ENCODE measurements around the gene SERPINA4.
"Not testable (repeated sequence)": the region's sequence is repeated elsewhere in the genome, so short reads cannot be mapped to it uniquely, and the experiment has no call there.

The SERPINA4 gene

DNA sequence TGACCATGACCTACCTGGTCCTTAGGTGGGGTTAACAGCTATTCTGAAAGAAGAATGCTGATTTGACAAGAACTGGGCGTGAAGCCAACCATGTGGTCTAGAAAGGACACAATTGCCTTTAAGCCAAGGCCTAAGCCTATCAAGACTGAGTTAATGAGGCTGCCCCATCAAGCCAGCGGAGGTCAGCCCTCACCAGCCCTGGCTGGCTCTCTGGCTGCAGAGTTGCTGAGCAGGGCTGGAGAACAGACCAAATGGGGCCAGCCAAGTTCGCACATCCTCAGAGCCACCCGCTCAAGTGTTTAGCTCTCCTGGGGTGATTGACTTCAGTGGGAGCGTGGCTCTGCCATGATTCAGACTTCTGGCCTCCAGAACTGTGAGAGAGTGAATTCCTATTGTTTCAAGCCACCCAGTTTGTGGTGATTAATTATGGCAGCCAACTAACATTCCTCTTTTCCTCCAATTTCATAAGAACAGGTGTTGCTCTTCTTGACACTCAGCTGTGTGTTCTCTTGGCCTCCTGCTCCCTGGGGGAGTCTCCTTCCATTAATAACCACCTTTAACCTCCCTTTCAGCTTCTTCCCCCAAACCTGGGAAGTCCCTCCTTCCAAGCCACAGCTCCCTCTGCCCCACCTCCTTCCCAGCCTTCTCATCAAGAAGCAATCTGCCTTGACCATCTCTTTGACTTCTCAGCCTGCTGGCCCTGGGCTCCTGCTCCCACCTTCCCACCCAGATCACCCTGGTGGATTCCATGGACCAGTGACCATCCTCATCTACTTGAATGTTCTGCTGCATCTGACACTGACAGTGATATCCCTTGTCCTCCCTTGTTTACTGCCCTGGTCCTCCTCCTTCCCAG is 14.7 kb downstream of the SERPINA4 start:
- 54% methylated on average over 5 of the region's 5 CpGs for WGBS
- Histone ChIP-seq H3K9me3 (ENCODE audit: control insufficient read depth, low read length) (no peaks in the 10 kb centered on the region), H3K14ac (ENCODE audit: low read length in 2 of 2) (no peak overlapping the region), H3K23ac (ENCODE audit: low read length in 2 of 2) (no peak overlapping the region), H2BK15ac (ENCODE audit: low read depth, poor library complexity, severe bottlenecking) (no peak overlapping the region), H3K79me1 (replicated peaks; ENCODE audit: low read length, poor library complexity, severe bottlenecking) (no peaks in the 10 kb centered on the region), H3K36me3 (ENCODE audit: control insufficient read depth in 1 of 2, insufficient read depth in 2 of 2, low read depth in 1 of 2, low read length in 2 of 2) (no peaks in the 10 kb centered on the region), H2BK12ac (ENCODE audit: low read length in 2 of 2) (no peak overlapping the region), H4K91ac (ENCODE audit: low read length) (no peak overlapping the region), H3K27ac (ENCODE audit: low read length, poor library complexity, severe bottlenecking) (no peak overlapping the region), H3K27me3 (ENCODE audit: control insufficient read depth in 1 of 2, insufficient read depth in 1 of 2, low read length in 2 of 2) (peaks cover 4 to 18% of the 10 kb centered on the region in 2 experiments), H2AFZ (ENCODE audit: low read depth, low read length) (no peak overlapping the region), H2BK120ac (ENCODE audit: low read depth, low read length) (no peak overlapping the region), H3K9ac (ENCODE audit: low read length) (no peak overlapping the region), H2AK5ac (ENCODE audit: low read length, severe bottlenecking) (no peak overlapping the region), H3K18ac (ENCODE audit: low read depth in 1 of 2, low read length in 2 of 2) (no peak overlapping the region), H4K8ac (ENCODE audit: low read length) (no peak overlapping the region), H3K4me1 (ENCODE audit: control insufficient read depth, insufficient read depth, low read depth, low read length) (no peaks in the 10 kb centered on the region), H2BK5ac (ENCODE audit: low read depth, low read length, poor library complexity, severe bottlenecking) (no peak overlapping the region), H3K4me3 (ENCODE audit: insufficient read depth in 1 of 2, low read depth in 1 of 2, low read length in 2 of 2) (no peak overlapping the region), H3K4ac (ENCODE audit: low read depth in 1 of 2, low read length in 2 of 2) (no peak overlapping the region), H3K4me2 (ENCODE audit: low read length, poor library complexity, severe bottlenecking) (no peak overlapping the region)
- no peak for DNase-seq

GRCh38 chr14:94577472-94577871 is 16.2 kb downstream of the SERPINA4 start:
- not testable (repeated sequence) for H3K23ac ChIP-seq (ENCODE audit: low read length in 2 of 2); H2BK5ac ChIP-seq (ENCODE audit: low read depth, low read length, poor library complexity, severe bottlenecking); H3K36me3 ChIP-seq (ENCODE audit: control insufficient read depth in 1 of 2, insufficient read depth in 2 of 2, low read depth in 1 of 2, low read length in 2 of 2); H3K79me1 ChIP-seq (replicated peaks; ENCODE audit: low read length, poor library complexity, severe bottlenecking); H3K9me3 ChIP-seq (ENCODE audit: control insufficient read depth, low read length); H3K4me2 ChIP-seq (ENCODE audit: low read length, poor library complexity, severe bottlenecking); H3K27ac ChIP-seq (ENCODE audit: low read length, poor library complexity, severe bottlenecking); H2AK5ac ChIP-seq (ENCODE audit: low read length, severe bottlenecking); DNase-seq; H3K4ac ChIP-seq (ENCODE audit: low read depth in 1 of 2, low read length in 2 of 2); H3K14ac ChIP-seq (ENCODE audit: low read length in 2 of 2); H2BK15ac ChIP-seq (ENCODE audit: low read depth, poor library complexity, severe bottlenecking); H3K4me3 ChIP-seq (ENCODE audit: insufficient read depth in 1 of 2, low read depth in 1 of 2, low read length in 2 of 2); H2BK120ac ChIP-seq (ENCODE audit: low read depth, low read length); H3K18ac ChIP-seq (ENCODE audit: low read depth in 1 of 2, low read length in 2 of 2); H4K8ac ChIP-seq (ENCODE audit: low read length); H2BK12ac ChIP-seq (ENCODE audit: low read length in 2 of 2); H2AFZ ChIP-seq (ENCODE audit: low read depth, low read length); H4K91ac ChIP-seq (ENCODE audit: low read length); H3K9ac ChIP-seq (ENCODE audit: low read length); H3K4me1 ChIP-seq (ENCODE audit: control insufficient read depth, insufficient read depth, low read depth, low read length)
- peaks cover 4 to 21% of the 10 kb centered on the region in 2 experiments for H3K27me3 ChIP-seq (ENCODE audit: control insufficient read depth in 1 of 2, insufficient read depth in 1 of 2, low read length in 2 of 2)

DNA sequence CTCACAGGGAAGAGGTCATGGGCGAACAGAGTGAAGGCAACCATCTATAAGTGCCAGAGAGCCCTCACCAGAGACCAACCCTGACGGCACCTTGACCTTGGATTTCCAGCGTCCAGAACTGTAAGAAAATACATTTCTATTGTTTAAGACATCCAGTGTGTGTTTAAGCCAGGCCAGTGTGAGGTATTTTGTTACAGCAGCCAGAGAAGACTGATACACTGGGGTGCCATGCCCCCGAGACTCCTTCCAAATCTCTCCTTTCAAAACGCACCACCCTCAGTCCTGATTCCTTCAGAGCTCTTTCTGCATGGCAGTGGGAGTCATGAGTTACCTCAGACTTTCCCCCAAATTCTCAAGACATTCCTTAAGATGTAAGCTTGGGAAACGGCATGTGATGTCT is 17.5 kb downstream of the SERPINA4 start:
- Histone ChIP-seq H3K27ac (ENCODE audit: low read length, poor library complexity, severe bottlenecking) (no peak overlapping the region), H3K27me3 (ENCODE audit: control insufficient read depth in 1 of 2, insufficient read depth in 1 of 2, low read length in 2 of 2) (peaks cover 4 to 31% of the 10 kb centered on the region in 2 experiments), H2BK15ac (ENCODE audit: low read depth, poor library complexity, severe bottlenecking) (no peak overlapping the region), H3K18ac (ENCODE audit: low read depth in 1 of 2, low read length in 2 of 2) (no peak overlapping the region), H3K23ac (ENCODE audit: low read length in 2 of 2) (no peak overlapping the region), H2AK5ac (ENCODE audit: low read length, severe bottlenecking) (no peak overlapping the region), H2BK120ac (ENCODE audit: low read depth, low read length) (no peak overlapping the region), H3K4me3 (ENCODE audit: insufficient read depth in 1 of 2, low read depth in 1 of 2, low read length in 2 of 2) (no peak overlapping the region), H2AFZ (ENCODE audit: low read depth, low read length) (no peak overlapping the region), H3K79me1 (replicated peaks; ENCODE audit: low read length, poor library complexity, severe bottlenecking) (no peaks in the 10 kb centered on the region), H3K9ac (ENCODE audit: low read length) (no peak overlapping the region), H3K4me2 (ENCODE audit: low read length, poor library complexity, severe bottlenecking) (no peak overlapping the region), H3K14ac (ENCODE audit: low read length in 2 of 2) (no peak overlapping the region), H3K9me3 (ENCODE audit: control insufficient read depth, low read length) (no peaks in the 10 kb centered on the region), H3K4ac (ENCODE audit: low read depth in 1 of 2, low read length in 2 of 2) (no peak overlapping the region), H3K4me1 (ENCODE audit: control insufficient read depth, insufficient read depth, low read depth, low read length) (no peaks in the 10 kb centered on the region), H2BK5ac (ENCODE audit: low read depth, low read length, poor library complexity, severe bottlenecking) (no peak overlapping the region), H4K8ac (ENCODE audit: low read length) (no peak overlapping the region), H3K36me3 (ENCODE audit: control insufficient read depth in 1 of 2, insufficient read depth in 2 of 2, low read depth in 1 of 2, low read length in 2 of 2) (no peaks in the 10 kb centered on the region), H2BK12ac (ENCODE audit: low read length in 2 of 2) (no peak overlapping the region), H4K91ac (ENCODE audit: low read length) (no peak overlapping the region)
- DNase-seq, result no peak
- WGBS, result 73% methylated on average over 5 of the region's 6 CpGs

GRCh38 chr14:94581127-94581999 is 20.1 kb downstream of the SERPINA4 start, which contains the start of gene SERPINA5:
SERPINA5 (plus strand) TSS chr14:94581426; CDS start chr14:94587363, 5,937 bp downstream.
- Histone ChIP-seq H3K9me3 (ENCODE audit: control insufficient read depth, low read length) (no peaks in the 10 kb centered on the region), H2BK5ac (ENCODE audit: low read depth, low read length, poor library complexity, severe bottlenecking) (no peak within 1 kb of the TSS), H3K27me3 (ENCODE audit: control insufficient read depth in 1 of 2, insufficient read depth in 1 of 2, low read length in 2 of 2) (peaks cover 4 to 42% of the 10 kb centered on the region in 2 experiments), H4K91ac (ENCODE audit: low read length) (no peak within 1 kb of the TSS), H4K8ac (ENCODE audit: low read length) (no peak within 1 kb of the TSS), H3K4ac (ENCODE audit: low read depth in 1 of 2, low read length in 2 of 2) (no peak within 1 kb of the TSS), H3K79me1 (replicated peaks; ENCODE audit: low read length, poor library complexity, severe bottlenecking) (no peaks in the 10 kb centered on the region), H3K36me3 (ENCODE audit: control insufficient read depth in 1 of 2, insufficient read depth in 2 of 2, low read depth in 1 of 2, low read length in 2 of 2) (no peaks in the 10 kb centered on the region), H2BK120ac (ENCODE audit: low read depth, low read length) (no peak within 1 kb of the TSS), H3K14ac (ENCODE audit: low read length in 2 of 2) (no peak within 1 kb of the TSS), H3K4me3 (ENCODE audit: insufficient read depth in 1 of 2, low read depth in 1 of 2, low read length in 2 of 2) (no peak within 1 kb of the TSS), H2AK5ac (ENCODE audit: low read length, severe bottlenecking) (no peak within 1 kb of the TSS), H3K4me2 (ENCODE audit: low read length, poor library complexity, severe bottlenecking) (no peak within 1 kb of the TSS), H3K18ac (ENCODE audit: low read depth in 1 of 2, low read length in 2 of 2) (no peak within 1 kb of the TSS), H3K27ac (ENCODE audit: low read length, poor library complexity, severe bottlenecking) (no peak within 1 kb of the TSS), H2BK12ac (ENCODE audit: low read length in 2 of 2) (no peak within 1 kb of the TSS), H3K23ac (ENCODE audit: low read length in 2 of 2) (no peak within 1 kb of the TSS), H2BK15ac (ENCODE audit: low read depth, poor library complexity, severe bottlenecking) (no peak within 1 kb of the TSS), H3K4me1 (ENCODE audit: control insufficient read depth, insufficient read depth, low read depth, low read length) (no peaks in the 10 kb centered on the region), H2AFZ (ENCODE audit: low read depth, low read length) (no peak within 1 kb of the TSS), H3K9ac (ENCODE audit: low read length) (no peak within 1 kb of the TSS)
- DNase-seq, result no peak
- 55% methylated on average over 17 of the region's 18 CpGs for WGBS

Data from mesenchymal stem cell (in vitro differentiated cells and primary cell).